ENCODE data around the gene ZNHIT3.

The ZNHIT3 gene

GRCh38 chr17:36500745-36501225 is 14.3 kb downstream of the ZNHIT3 start:
- Histone ChIP-seq H3K4me1 (ENCODE audit: control insufficient read depth, low read length) (no peaks in the 10 kb centered on the region), H4K20me1 (ENCODE audit: control insufficient read depth, insufficient read depth, low read depth, low read length) (no peaks in the 10 kb centered on the region), H3K4me2 (ENCODE audit: low read length) (no peak overlapping the region), H3K4me3 (ENCODE audit: low read length) (no peak overlapping the region), H3K79me2 (ENCODE audit: control insufficient read depth, low read length) (no peaks in the 10 kb centered on the region), H3K27me3 (ENCODE audit: control insufficient read depth, low read length) (no peaks in the 10 kb centered on the region), H3K9me3 (ENCODE audit: control insufficient read depth, insufficient read depth, low read length) (no peaks in the 10 kb centered on the region), H3K27ac (ENCODE audit: low read depth, low read length) (no peak overlapping the region), H3F3A (ENCODE audit: control insufficient read depth, insufficient read depth) (0 out of 2 replicates have a peak, but pooled peaks cover 2% of the 10 kb centered on the region), H3K9me2 (replicated peaks; ENCODE audit: control insufficient read depth, low read length) (no peaks in the 10 kb centered on the region), H3K36me3 (ENCODE audit: control insufficient read depth, low read length) (peaks cover 74% of the 10 kb centered on the region)
- no peak for TF ChIP-seq CTCF (IDR thresholded peaks at IDR 0.05; ENCODE audit: low read depth, low read length, poor library complexity, severe bottlenecking)
- no peak for TF ChIP-seq EZH2phosphoT487 (IDR thresholded peaks at IDR 0.05; ENCODE audit: borderline replicate concordance, low read length)

- H3K9me3 ChIP-seq (ENCODE audit: control insufficient read depth, insufficient read depth, low read length): no peaks in the 10 kb centered on the region
- TF ChIP-seq CTCF (IDR thresholded peaks at IDR 0.05; ENCODE audit: low read depth, low read length, poor library complexity, severe bottlenecking) (no peak), EZH2phosphoT487 (IDR thresholded peaks at IDR 0.05; ENCODE audit: borderline replicate concordance, low read length) (no peak)
- no peak overlapping the region for H3K27ac ChIP-seq (ENCODE audit: low read depth, low read length)
- no peak overlapping the region for H3K4me2 ChIP-seq (ENCODE audit: low read length)
- H3K9me2 ChIP-seq (replicated peaks; ENCODE audit: control insufficient read depth, low read length): no peaks in the 10 kb centered on the region
- H3K79me2 ChIP-seq (ENCODE audit: control insufficient read depth, low read length): no peaks in the 10 kb centered on the region
- no peaks in the 10 kb centered on the region for H3K4me1 ChIP-seq (ENCODE audit: control insufficient read depth, low read length)
- H4K20me1 ChIP-seq (ENCODE audit: control insufficient read depth, insufficient read depth, low read depth, low read length): no peaks in the 10 kb centered on the region
- H3K4me3 ChIP-seq (ENCODE audit: low read length): no peak overlapping the region
- peaks cover 74% of the 10 kb centered on the region for H3K36me3 ChIP-seq (ENCODE audit: control insufficient read depth, low read length)
- 0 out of 2 replicates have a peak, but pooled peaks cover 2% of the 10 kb centered on the region for H3F3A ChIP-seq (ENCODE audit: control insufficient read depth, insufficient read depth)
- H3K27me3 ChIP-seq (ENCODE audit: control insufficient read depth, low read length): no peaks in the 10 kb centered on the region
Measured at GRCh38 chr17:36501351-36501750, 14.9 kb downstream of the ZNHIT3 start.

GRCh38 chr17:36501963-36502362 is 15.5 kb downstream of the ZNHIT3 start:
- Histone ChIP-seq H4K20me1 (ENCODE audit: control insufficient read depth, insufficient read depth, low read depth, low read length) (no peaks in the 10 kb centered on the region), H3K9me3 (ENCODE audit: control insufficient read depth, insufficient read depth, low read length) (no peaks in the 10 kb centered on the region), H3K9me2 (replicated peaks; ENCODE audit: control insufficient read depth, low read length) (no peaks in the 10 kb centered on the region), H3K27ac (ENCODE audit: low read depth, low read length) (no peak overlapping the region), H3K27me3 (ENCODE audit: control insufficient read depth, low read length) (no peaks in the 10 kb centered on the region), H3K36me3 (ENCODE audit: control insufficient read depth, low read length) (peaks cover 75% of the 10 kb centered on the region), H3K4me2 (ENCODE audit: low read length) (no peak overlapping the region), H3K4me3 (ENCODE audit: low read length) (no peak overlapping the region), H3K79me2 (ENCODE audit: control insufficient read depth, low read length) (no peaks in the 10 kb centered on the region), H3K4me1 (ENCODE audit: control insufficient read depth, low read length) (no peaks in the 10 kb centered on the region), H3F3A (ENCODE audit: control insufficient read depth, insufficient read depth) (0 out of 2 replicates have a peak, but pooled peaks cover 2% of the 10 kb centered on the region)
- TF ChIP-seq EZH2phosphoT487 (IDR thresholded peaks at IDR 0.05; ENCODE audit: borderline replicate concordance, low read length) (no peak), CTCF (IDR thresholded peaks at IDR 0.05; ENCODE audit: low read depth, low read length, poor library complexity, severe bottlenecking) (no peak)

All from DOHH2 (cell line).